ENCODE results near the gene UNC119. TPM values are rescaled to one million over a fixed set of nuclear protein-coding genes. Genes with fewer than 3 reads are reported as not detected.
"Not testable (repeated sequence)": the region's sequence is repeated elsewhere in the genome, so short reads cannot be mapped to it uniquely, and the experiment has no call there.

UNC119 gene
- total and polyA plus RNA-seq, 12 donors: 26.7 to 80.8 (median 38.8) TPM

DNA sequence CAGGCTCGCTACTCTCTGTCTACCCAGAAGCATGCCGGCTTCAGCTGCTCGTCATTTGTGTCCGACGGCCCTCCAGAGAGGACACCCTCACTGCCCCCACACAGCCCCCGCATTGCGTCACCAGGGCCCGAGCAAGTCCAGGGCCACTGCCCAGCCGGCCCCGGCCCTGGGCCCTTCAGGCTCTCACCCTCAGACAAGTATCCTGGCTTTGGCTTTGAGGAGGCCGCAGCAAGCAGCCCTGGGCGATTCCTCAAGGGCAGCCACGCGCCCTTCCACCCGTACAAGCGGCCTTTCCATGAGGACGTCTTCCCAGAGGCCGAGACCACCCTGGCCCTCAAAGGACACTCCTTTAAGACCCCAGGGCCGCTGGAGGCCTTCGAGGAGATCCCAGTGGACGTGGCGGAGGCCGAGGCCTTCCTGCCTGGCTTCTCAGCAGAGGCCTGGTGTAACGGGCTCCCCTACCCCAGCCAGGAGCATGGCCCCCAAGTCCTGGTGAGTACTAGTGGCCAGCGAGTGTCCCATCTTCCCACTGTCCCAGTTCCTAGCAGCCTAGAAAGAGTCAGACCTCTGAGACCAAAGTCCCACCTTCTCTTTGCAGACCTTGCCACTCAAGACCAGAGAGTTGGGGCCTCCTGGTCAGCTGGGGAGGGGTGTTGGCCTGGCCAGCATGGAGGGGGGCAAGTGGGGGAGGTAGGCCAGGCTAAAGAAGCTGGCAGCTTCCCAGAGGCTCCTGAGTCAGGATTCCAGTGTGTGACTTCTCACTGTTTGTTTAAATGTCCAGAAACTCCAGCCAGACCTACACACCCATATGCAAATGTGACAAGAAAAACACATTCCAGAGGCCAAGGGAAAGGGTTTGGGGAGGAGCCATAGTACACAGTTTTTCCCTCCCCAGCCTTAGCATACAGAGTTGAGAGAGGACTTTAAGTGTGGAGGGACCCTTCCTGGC lies 27.7 kb downstream of the UNC119 start:
- no peak overlapping the region for H3K27ac ChIP-seq
- no peak overlapping the region for H3K4me3 ChIP-seq
- no peaks in the 10 kb centered on the region for H3K4me1 ChIP-seq (replicated peaks in 1 of 2)
- TF ChIP-seq POLR2A (IDR thresholded peaks at IDR 0.05): no peak
- TF ChIP-seq, protein P1, sequence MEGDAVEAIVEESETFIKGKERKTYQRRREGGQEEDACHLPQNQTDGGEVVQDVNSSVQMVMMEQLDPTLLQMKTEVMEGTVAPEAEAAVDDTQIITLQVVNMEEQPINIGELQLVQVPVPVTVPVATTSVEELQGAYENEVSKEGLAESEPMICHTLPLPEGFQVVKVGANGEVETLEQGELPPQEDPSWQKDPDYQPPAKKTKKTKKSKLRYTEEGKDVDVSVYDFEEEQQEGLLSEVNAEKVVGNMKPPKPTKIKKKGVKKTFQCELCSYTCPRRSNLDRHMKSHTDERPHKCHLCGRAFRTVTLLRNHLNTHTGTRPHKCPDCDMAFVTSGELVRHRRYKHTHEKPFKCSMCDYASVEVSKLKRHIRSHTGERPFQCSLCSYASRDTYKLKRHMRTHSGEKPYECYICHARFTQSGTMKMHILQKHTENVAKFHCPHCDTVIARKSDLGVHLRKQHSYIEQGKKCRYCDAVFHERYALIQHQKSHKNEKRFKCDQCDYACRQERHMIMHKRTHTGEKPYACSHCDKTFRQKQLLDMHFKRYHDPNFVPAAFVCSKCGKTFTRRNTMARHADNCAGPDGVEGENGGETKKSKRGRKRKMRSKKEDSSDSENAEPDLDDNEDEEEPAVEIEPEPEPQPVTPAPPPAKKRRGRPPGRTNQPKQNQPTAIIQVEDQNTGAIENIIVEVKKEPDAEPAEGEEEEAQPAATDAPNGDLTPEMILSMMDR (IDR thresholded peaks at IDR 0.05): no peak
- DNase-seq: no peak
- intact Hi-C loops (cut with DNase I): no loop called here
- WGBS, 4 donors: 72 to 87% (median 86%) methylated on average over 3 to 25 of the region's 25 CpGs
- H3K27me3 ChIP-seq: no peaks in the 10 kb centered on the region
- H3K9me3 ChIP-seq (replicated peaks in 1 of 3): no peaks in the 10 kb centered on the region
- H3K36me3 ChIP-seq (replicated peaks in 1 of 2): no peaks in the 10 kb centered on the region

DNA sequence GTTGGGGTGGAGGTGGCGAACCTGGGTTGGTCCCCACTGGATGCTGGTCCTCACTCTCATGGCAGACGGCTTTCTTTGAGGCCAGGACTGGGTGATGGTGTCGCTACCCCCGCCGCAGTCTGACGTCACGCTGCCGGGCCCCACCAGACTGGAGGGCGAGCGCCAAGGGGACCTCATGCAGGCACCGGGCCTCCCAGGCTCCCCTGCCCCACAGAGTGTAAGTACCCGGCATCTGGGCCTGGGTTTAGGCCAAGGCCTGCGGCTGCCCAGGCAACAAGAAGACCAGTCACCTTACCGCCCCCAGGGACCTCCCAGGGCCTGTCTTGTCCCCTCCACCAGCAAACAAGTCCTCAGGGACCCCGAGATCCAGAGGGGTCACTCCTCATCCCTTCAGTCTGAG lies 28.5 kb downstream of the UNC119 start:
- DNase-seq: no peak
- TF ChIP-seq, protein P1 (IDR thresholded peaks at IDR 0.05): no peak
- no peak for TF ChIP-seq POLR2A (IDR thresholded peaks at IDR 0.05)
- intact Hi-C loops (cut with DNase I): no loop called here
- Histone ChIP-seq H3K4me1 (replicated peaks in 1 of 2) (no peaks in the 10 kb centered on the region), H3K27me3 (no peaks in the 10 kb centered on the region), H3K9me3 (replicated peaks in 1 of 3) (no peaks in the 10 kb centered on the region), H3K27ac (no peak overlapping the region), H3K4me3 (no peak overlapping the region), H3K36me3 (replicated peaks in 1 of 2) (no peaks in the 10 kb centered on the region)
- 73 to 88% (median 84%) methylated on average over 2 to 15 of the region's 15 CpGs for WGBS, 4 donors

- Histone ChIP-seq H3K27me3 (no peaks in the 10 kb centered on the region), H3K4me1 (replicated peaks in 1 of 2) (no peaks in the 10 kb centered on the region), H3K27ac (no peak overlapping the region), H3K36me3 (replicated peaks in 1 of 2) (no peaks in the 10 kb centered on the region), H3K4me3 (no peak overlapping the region), H3K9me3 (replicated peaks in 1 of 3) (no peaks in the 10 kb centered on the region)
- 82 to 93% (median 89%) methylated on average over 3 to 6 of the region's 6 CpGs for WGBS, 4 donors
- no peak for DNase-seq
- intact Hi-C loops (cut with DNase I): no loop called here
- TF ChIP-seq POLR2A (IDR thresholded peaks at IDR 0.05): no peak
- TF ChIP-seq, protein P1 (IDR thresholded peaks at IDR 0.05): no peak
These were observed 29.2 kb downstream of the UNC119 start for GRCh38 chr17:28523186-28523585.

DNA sequence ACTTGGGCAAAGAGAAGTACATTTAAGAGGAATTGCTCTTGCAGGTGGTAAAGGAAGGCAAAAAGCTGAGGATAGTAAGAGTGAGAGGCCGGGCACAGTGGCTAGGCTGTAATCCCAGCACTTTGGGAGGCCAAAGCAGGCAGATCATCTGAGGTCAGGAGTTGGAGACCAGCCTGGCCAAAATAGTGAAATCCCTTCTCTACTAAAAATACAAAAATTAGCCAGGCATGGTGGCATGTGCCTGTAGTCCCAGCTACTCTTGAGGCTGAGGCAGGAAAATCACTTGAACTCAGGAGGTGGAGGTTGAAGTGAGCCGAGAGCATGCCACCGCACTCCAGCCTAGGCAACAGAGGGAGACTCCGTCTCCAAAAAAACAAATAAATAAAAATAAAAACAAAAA lies 30.1 kb downstream of the UNC119 start:
- H3K36me3 ChIP-seq (replicated peaks in 1 of 2); H3K9me3 ChIP-seq (replicated peaks in 1 of 3); intact Hi-C loops (cut with DNase I); H3K4me1 ChIP-seq (replicated peaks in 1 of 2); H3K27ac ChIP-seq; H3K27me3 ChIP-seq; H3K4me3 ChIP-seq; DNase-seq: not testable (repeated sequence)
- WGBS, 4 donors: 88 to 95% (median 93%) methylated on average over 4 of the region's 4 CpGs

Data from adrenal gland (tissue), 12 donors.